Measurements from ENCODE around the gene NR3C1.

The NR3C1 gene

GRCh38 chr5:143350341-143350740, 53.1 kb downstream of the NR3C1 start:
- DNase-seq (ENCODE audit: extremely low spot score): no peak
- CTCF ChIA-PET: no interaction called here
- TF ChIP-seq FOXA1 (IDR thresholded peaks at IDR 0.05): no peak
- TF ChIP-seq PKNOX1 (IDR thresholded peaks at IDR 0.05): no peak
- TF ChIP-seq L3MBTL2 (conservative IDR thresholded peaks at IDR 0.05): no peak
- TF ChIP-seq ZNF384 (IDR thresholded peaks at IDR 0.05): no peak
- no peak for TF ChIP-seq TARDBP (IDR thresholded peaks at IDR 0.05)
- TF ChIP-seq CTBP1 (IDR thresholded peaks at IDR 0.05; ENCODE audit: borderline replicate concordance): no peak
- no peak for TF ChIP-seq LEF1 (IDR thresholded peaks at IDR 0.05; ENCODE audit: borderline replicate concordance)
- no peak for TF ChIP-seq HDGF (IDR thresholded peaks at IDR 0.05; ENCODE audit: borderline replicate concordance)
- no peak for TF ChIP-seq FOXM1 (IDR thresholded peaks at IDR 0.05; ENCODE audit: borderline replicate concordance)
- TF ChIP-seq ARNT (IDR thresholded peaks at IDR 0.05): no peak
- POLR2A ChIA-PET: no interaction called here

- TF ChIP-seq PKNOX1 (IDR thresholded peaks at IDR 0.05) (no peak), SP1 (IDR thresholded peaks at IDR 0.05) (no peak), ZNF384 (IDR thresholded peaks at IDR 0.05) (no peak), FOXK2 (IDR thresholded peaks at IDR 0.05) (no peak), NFRKB (IDR thresholded peaks at IDR 0.05) (no peak), CTBP1 (IDR thresholded peaks at IDR 0.05; ENCODE audit: borderline replicate concordance) (no peak), ARNT (IDR thresholded peaks at IDR 0.05) (no peak), BHLHE40 (IDR thresholded peaks at IDR 0.05; ENCODE audit: borderline replicate concordance) (no peak), TARDBP (IDR thresholded peaks at IDR 0.05) (no peak), L3MBTL2 (conservative IDR thresholded peaks at IDR 0.05) (no peak), FOXA1 (IDR thresholded peaks at IDR 0.05) (no peak), SUZ12 (IDR thresholded peaks at IDR 0.05) (no peak), ELF4 (IDR thresholded peaks at IDR 0.05) (no peak), LEF1 (IDR thresholded peaks at IDR 0.05; ENCODE audit: borderline replicate concordance) (no peak), FOXM1 (IDR thresholded peaks at IDR 0.05; ENCODE audit: borderline replicate concordance) (no peak), HDGF (IDR thresholded peaks at IDR 0.05; ENCODE audit: borderline replicate concordance) (no peak)
- POLR2A ChIA-PET: no interaction called here
- CTCF ChIA-PET: no interaction called here
- DNase-seq (ENCODE audit: extremely low spot score): no peak
Measured at GRCh38 chr5:143349177-143349576, 54.3 kb downstream of the NR3C1 start.

GRCh38 chr5:143347698-143348344, 55.7 kb downstream of the NR3C1 start:
- TF ChIP-seq TARDBP (IDR thresholded peaks at IDR 0.05): no peak
- no peak for TF ChIP-seq FOXA1 (IDR thresholded peaks at IDR 0.05)
- no peak for TF ChIP-seq SP1 (IDR thresholded peaks at IDR 0.05)
- no peak for TF ChIP-seq PKNOX1 (IDR thresholded peaks at IDR 0.05)
- TF ChIP-seq ELF4 (IDR thresholded peaks at IDR 0.05): no peak
- TF ChIP-seq FOXK2 (IDR thresholded peaks at IDR 0.05): no peak
- no peak for TF ChIP-seq ZNF384 (IDR thresholded peaks at IDR 0.05)
- no peak for TF ChIP-seq SUZ12 (IDR thresholded peaks at IDR 0.05)
- TF ChIP-seq HDGF (IDR thresholded peaks at IDR 0.05; ENCODE audit: borderline replicate concordance): no peak
- no peak for TF ChIP-seq FOXM1 (IDR thresholded peaks at IDR 0.05; ENCODE audit: borderline replicate concordance)
- TF ChIP-seq BHLHE40 (IDR thresholded peaks at IDR 0.05; ENCODE audit: borderline replicate concordance): no peak
- no peak for TF ChIP-seq LEF1 (IDR thresholded peaks at IDR 0.05; ENCODE audit: borderline replicate concordance)
- TF ChIP-seq CTBP1 (IDR thresholded peaks at IDR 0.05; ENCODE audit: borderline replicate concordance): no peak
- no peak for TF ChIP-seq NFRKB (IDR thresholded peaks at IDR 0.05)
- ChIA-PET POLR2A (no interaction called here), CTCF (interaction anchor here (0.6 kb wide), 1 partner anchor 844 kb away, joined by 3 read pairs; no protein-coding TSS in a partner anchor)
- no peak for DNase-seq (ENCODE audit: extremely low spot score)

- ChIA-PET CTCF (no interaction called here), POLR2A (no interaction called here)
- no peak for TF ChIP-seq SUZ12 (IDR thresholded peaks at IDR 0.05)
- no peak for TF ChIP-seq PKNOX1 (IDR thresholded peaks at IDR 0.05)
- no peak for TF ChIP-seq ARNT (IDR thresholded peaks at IDR 0.05)
- TF ChIP-seq FOXK2 (IDR thresholded peaks at IDR 0.05): no peak
- TF ChIP-seq NFRKB (IDR thresholded peaks at IDR 0.05): no peak
- no peak for TF ChIP-seq LEF1 (IDR thresholded peaks at IDR 0.05; ENCODE audit: borderline replicate concordance)
- TF ChIP-seq L3MBTL2 (conservative IDR thresholded peaks at IDR 0.05): no peak
- TF ChIP-seq FOXM1 (IDR thresholded peaks at IDR 0.05; ENCODE audit: borderline replicate concordance): no peak
- TF ChIP-seq SP1 (IDR thresholded peaks at IDR 0.05): no peak
- TF ChIP-seq TARDBP (IDR thresholded peaks at IDR 0.05): no peak
- no peak for TF ChIP-seq CTBP1 (IDR thresholded peaks at IDR 0.05; ENCODE audit: borderline replicate concordance)
- no peak for TF ChIP-seq HDGF (IDR thresholded peaks at IDR 0.05; ENCODE audit: borderline replicate concordance)
- TF ChIP-seq ELF4 (IDR thresholded peaks at IDR 0.05): no peak
- no peak for TF ChIP-seq ZNF384 (IDR thresholded peaks at IDR 0.05)
- TF ChIP-seq FOXA1 (IDR thresholded peaks at IDR 0.05): no peak
- no peak for TF ChIP-seq BHLHE40 (IDR thresholded peaks at IDR 0.05; ENCODE audit: borderline replicate concordance)
- DNase-seq (ENCODE audit: extremely low spot score): no peak
Measured at GRCh38 chr5:143347046-143347445, 56.4 kb downstream of the NR3C1 start.

- CTCF ChIA-PET: no interaction called here
- TF ChIP-seq L3MBTL2 (conservative IDR thresholded peaks at IDR 0.05): no peak
- no peak for TF ChIP-seq HDGF (IDR thresholded peaks at IDR 0.05; ENCODE audit: borderline replicate concordance)
- TF ChIP-seq FOXA1 (IDR thresholded peaks at IDR 0.05): no peak
- TF ChIP-seq LEF1 (IDR thresholded peaks at IDR 0.05; ENCODE audit: borderline replicate concordance): no peak
- no peak for TF ChIP-seq ELF4 (IDR thresholded peaks at IDR 0.05)
- TF ChIP-seq TARDBP (IDR thresholded peaks at IDR 0.05): no peak
- TF ChIP-seq ARNT (IDR thresholded peaks at IDR 0.05): no peak
- no peak for TF ChIP-seq BHLHE40 (IDR thresholded peaks at IDR 0.05; ENCODE audit: borderline replicate concordance)
- TF ChIP-seq SUZ12 (IDR thresholded peaks at IDR 0.05): no peak
- no peak for TF ChIP-seq SP1 (IDR thresholded peaks at IDR 0.05)
- no peak for TF ChIP-seq CTBP1 (IDR thresholded peaks at IDR 0.05; ENCODE audit: borderline replicate concordance)
- DNase-seq (ENCODE audit: extremely low spot score): no peak
- POLR2A ChIA-PET: no interaction called here
Measured at GRCh38 chr5:143345671-143346440, 57.6 kb downstream of the NR3C1 start.

Measured in HEK293T (cell line).